CD14-positive monocyte (primary cell): ENCODE measurements around the gene KCNE1. TPM values are rescaled to one million over a fixed set of nuclear protein-coding genes. Genes with fewer than 3 reads are reported as not detected.

Experiments
- DNase-seq, 3 donors: peaks; one replicate each; pipeline ENCODE4 v3.0.0-alpha.2; 2011 to 2022
- H2AFZ ChIP-seq: 2 replicates; pipeline ENCODE4 v1.6.0; 2012; ENCODE audit warnings: mild to moderate bottlenecking, low read depth, low read length, inconsistent platforms; ENCODE audit not compliant: insufficient read depth, poor library complexity, severe bottlenecking
- H3K27ac ChIP-seq, 2 donors: 1 replicate in 1 of 2; 2 replicates in 1 of 2; pipeline ENCODE4 v1.5.1; 2012 to 2013; ENCODE audit warnings: low read length in 2 of 2, control low read depth in 1 of 2, inconsistent platforms in 1 of 2, low read depth in 1 of 2, mild to moderate bottlenecking in 1 of 2
- H3K27me3 ChIP-seq, 2 donors: one replicate each; pipeline versions ENCODE4 v1.6.0 to v1.6.1; 2011 to 2013; ENCODE audit warnings: low read length in 2 of 2; ENCODE audit not compliant: control insufficient read depth in 2 of 2, insufficient read depth in 2 of 2
- H3K36me3 ChIP-seq, 2 donors: replicated peaks in 1 of 2; 1 replicate in 1 of 2; 2 replicates in 1 of 2; pipeline versions ENCODE4 v1.5.1 to v1.6.1; 2012 to 2013; ENCODE audit warnings: low read length in 2 of 2, control low read depth in 1 of 2, inconsistent platforms in 1 of 2, mild to moderate bottlenecking in 1 of 2; ENCODE audit not compliant: insufficient read depth in 2 of 2, control insufficient read depth in 1 of 2
- H3K4me1 ChIP-seq, 2 donors: 1 replicate in 1 of 2; 2 replicates in 1 of 2; pipeline versions ENCODE4 v1.5.1 to v1.6.1; 2012 to 2013; ENCODE audit warnings: low read length in 2 of 2, control low read depth in 1 of 2, inconsistent platforms in 1 of 2, mild to moderate bottlenecking in 1 of 2, moderate library complexity in 1 of 2; ENCODE audit not compliant: insufficient read depth in 2 of 2, control insufficient read depth in 1 of 2
- H3K4me2 ChIP-seq: replicated peaks from 2 replicates; pipeline ENCODE3; 2012; ENCODE audit warnings: low read length, moderate library complexity, mild to moderate bottlenecking; ENCODE audit not compliant: poor library complexity, severe bottlenecking; ENCODE audit errors: extremely low read depth
- H3K4me3 ChIP-seq, 3 experiments: fragments of 200-600 bp in 1 of 3; sonication (generic) in 1 of 3; replicated peaks in 1 of 3; 1 replicate in 2 of 3; 2 replicates in 1 of 3; pipeline ENCODE4 v1.5.1; 2011 to 2013; ENCODE audit warnings: low read length in 3 of 3, mild to moderate bottlenecking in 3 of 3, control low read depth in 2 of 3, low read depth in 2 of 3, inconsistent platforms in 1 of 3, moderate library complexity in 1 of 3
- H3K79me2 ChIP-seq: 2 replicates; pipeline ENCODE4 v1.6.0; 2012; ENCODE audit warnings: mild to moderate bottlenecking, control low read depth, inconsistent platforms, low read length, moderate library complexity; ENCODE audit not compliant: insufficient read depth
- H3K9ac ChIP-seq: 2 replicates; pipeline ENCODE4 v1.6.0; 2017; ENCODE audit warnings: low read length, mild to moderate bottlenecking; ENCODE audit not compliant: insufficient read depth, poor library complexity, severe bottlenecking
- H3K9me3 ChIP-seq, 2 donors: replicated peaks in 1 of 2; 1 replicate in 1 of 2; 2 replicates in 1 of 2; pipeline versions ENCODE4 v1.5.1 to v1.6.1; 2012 to 2013; ENCODE audit warnings: low read length in 2 of 2, control low read depth in 1 of 2; ENCODE audit not compliant: control insufficient read depth in 1 of 2, insufficient read depth in 1 of 2
- H4K20me1 ChIP-seq: 2 replicates; pipeline ENCODE4 v1.6.0; 2012; ENCODE audit warnings: mild to moderate bottlenecking, low read length, control low read depth, moderate library complexity; ENCODE audit not compliant: insufficient read depth
- H3K27ac Mint-ChIP-seq, 7 donors: one replicate each; pipeline ENCODE4 v1.8.0; 2020; ENCODE audit warnings: mild to moderate bottlenecking in 7 of 7, mixed read lengths in 7 of 7, moderate library complexity in 6 of 7, inconsistent platforms in 2 of 7
- H3K27me3 Mint-ChIP-seq, 3 donors: one replicate each; pipeline ENCODE4 v1.8.0; 2021 to 2022; ENCODE audit warnings: low read depth in 3 of 3, mild to moderate bottlenecking in 3 of 3, mixed read lengths in 3 of 3, moderate library complexity in 3 of 3, inconsistent platforms in 1 of 3
- H3K36me3 Mint-ChIP-seq, 2 donors: one replicate each; pipeline ENCODE4 v1.8.0; 2020; ENCODE audit warnings: mixed read lengths in 2 of 2, inconsistent platforms in 1 of 2, mild to moderate bottlenecking in 1 of 2
- H3K4me1 Mint-ChIP-seq: one replicate; pipeline ENCODE4 v1.8.0; 2020; ENCODE audit warnings: mild to moderate bottlenecking, mixed read lengths
- H3K4me3 Mint-ChIP-seq, 2 donors: one replicate each; pipeline ENCODE4 v1.8.0; 2020; ENCODE audit warnings: mild to moderate bottlenecking in 2 of 2, mixed read lengths in 2 of 2, moderate library complexity in 1 of 2
- H3K9me3 Mint-ChIP-seq, 7 donors: one replicate each; pipeline ENCODE4 v1.8.0; 2020 to 2022; ENCODE audit warnings: mixed read lengths in 7 of 7, mild to moderate bottlenecking in 6 of 7, moderate library complexity in 6 of 7, inconsistent platforms in 2 of 7
- WGBS: methylation state at CpG from one replicate; pipeline ENCODE4 v1.1.5; 2013; ENCODE audit warnings: missing lambda C conversion rate; ENCODE audit not compliant: insufficient coverage; 5-methylcytosine and 5-hydroxymethylcytosine counted together
- intact Hi-C, 2 donors: fragments of 100-400 bp; cut with micrococcal nuclease; formaldehyde crosslinking; loops; one replicate each; pipeline versions ENCODE4 v1.15.0 to v1.15.1; 2023
- polyA plus RNA-seq, 3 donors: library from polyadenylated mRNA; depleted of rRNA in 1 of 3; unstranded in 2 of 3; stranded (reverse) in 1 of 3; fragments of 300-500 nt in 2 of 3; fragments of >200 nt in 1 of 3; fragmentation: Illumina TruSeq in 2 of 3; gene quantifications; 1 replicate in 2 of 3; 2 replicates in 1 of 3; pipeline ENCODE4 v1.2.3, GENCODE V29; 2012 to 2021
- TF ChIP-seq, protein P1 (sequence below): fragments of 200-600 bp; IDR thresholded peaks from one replicate; pipeline ENCODE4 v1.8.0; 2022; ENCODE audit warnings: antibody characterized with exemption, mild to moderate bottlenecking

KCNE1 gene
- polyA plus RNA-seq, 3 donors, result 1.5 to 15.9 (median 3.2) TPM

DNA sequence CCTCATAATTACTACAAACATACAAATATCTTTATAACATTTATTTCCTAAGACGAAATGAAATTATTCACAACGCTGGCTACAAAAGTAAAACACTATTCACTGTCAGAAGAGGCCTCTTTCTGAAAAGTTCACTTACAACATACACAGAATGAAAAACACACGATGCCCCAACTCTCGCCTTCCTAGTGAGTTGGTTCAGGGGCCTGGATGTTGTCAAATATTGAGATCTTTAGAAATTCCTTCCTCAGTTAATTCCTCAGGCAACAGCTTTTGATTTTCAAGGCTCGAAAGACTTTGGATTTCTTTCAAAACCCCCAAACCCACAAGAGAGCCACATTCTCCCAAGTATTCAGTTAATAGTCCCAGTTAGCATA, 14.2 kb upstream of the KCNE1 start:
- intact Hi-C loops, result no loop called here
- Histone ChIP-seq H3K4me1 (peaks cover 28 to 43% of the 10 kb centered on the region in 2 donors), H3K27me3 (no peaks in the 10 kb centered on the region), H3K9me3 (no peaks in the 10 kb centered on the region), H3K79me2 (peaks cover 14% of the 10 kb centered on the region), H2AFZ (peak overlapping the region; percentile 52), H3K9ac (peak overlapping the region; percentile 26), H3K4me2 (peak overlapping the region; percentile 63), H3K27ac (peak overlapping the region in 1 of 2 donors; percentile 81), H4K20me1 (no peaks in the 10 kb centered on the region), H3K4me3 (peak overlapping the region in 2 of 3 experiments; percentile 39 to 64), H3K36me3 (peaks cover 0 to 5% of the 10 kb centered on the region in 2 donors)
- Mint-ChIP-seq H3K27me3 (no peaks in the 10 kb centered on the region), H3K4me3 (peak overlapping the region; percentile 55 to 57), H3K27ac (peak overlapping the region in 6 of 7 donors; percentile 23 to 88 (median 68)), H3K4me1 (peaks cover 36% of the 10 kb centered on the region), H3K36me3 (peaks cover 22 to 26% of the 10 kb centered on the region in 2 donors), H3K9me3 (peaks cover 0 to 3% (median 0%) of the 10 kb centered on the region in 7 donors)
- no peak for DNase-seq
- WGBS, result 93% methylated on average over 2 of the region's 5 CpGs
- TF ChIP-seq, protein P1, sequence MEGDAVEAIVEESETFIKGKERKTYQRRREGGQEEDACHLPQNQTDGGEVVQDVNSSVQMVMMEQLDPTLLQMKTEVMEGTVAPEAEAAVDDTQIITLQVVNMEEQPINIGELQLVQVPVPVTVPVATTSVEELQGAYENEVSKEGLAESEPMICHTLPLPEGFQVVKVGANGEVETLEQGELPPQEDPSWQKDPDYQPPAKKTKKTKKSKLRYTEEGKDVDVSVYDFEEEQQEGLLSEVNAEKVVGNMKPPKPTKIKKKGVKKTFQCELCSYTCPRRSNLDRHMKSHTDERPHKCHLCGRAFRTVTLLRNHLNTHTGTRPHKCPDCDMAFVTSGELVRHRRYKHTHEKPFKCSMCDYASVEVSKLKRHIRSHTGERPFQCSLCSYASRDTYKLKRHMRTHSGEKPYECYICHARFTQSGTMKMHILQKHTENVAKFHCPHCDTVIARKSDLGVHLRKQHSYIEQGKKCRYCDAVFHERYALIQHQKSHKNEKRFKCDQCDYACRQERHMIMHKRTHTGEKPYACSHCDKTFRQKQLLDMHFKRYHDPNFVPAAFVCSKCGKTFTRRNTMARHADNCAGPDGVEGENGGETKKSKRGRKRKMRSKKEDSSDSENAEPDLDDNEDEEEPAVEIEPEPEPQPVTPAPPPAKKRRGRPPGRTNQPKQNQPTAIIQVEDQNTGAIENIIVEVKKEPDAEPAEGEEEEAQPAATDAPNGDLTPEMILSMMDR, result no peak

DNA sequence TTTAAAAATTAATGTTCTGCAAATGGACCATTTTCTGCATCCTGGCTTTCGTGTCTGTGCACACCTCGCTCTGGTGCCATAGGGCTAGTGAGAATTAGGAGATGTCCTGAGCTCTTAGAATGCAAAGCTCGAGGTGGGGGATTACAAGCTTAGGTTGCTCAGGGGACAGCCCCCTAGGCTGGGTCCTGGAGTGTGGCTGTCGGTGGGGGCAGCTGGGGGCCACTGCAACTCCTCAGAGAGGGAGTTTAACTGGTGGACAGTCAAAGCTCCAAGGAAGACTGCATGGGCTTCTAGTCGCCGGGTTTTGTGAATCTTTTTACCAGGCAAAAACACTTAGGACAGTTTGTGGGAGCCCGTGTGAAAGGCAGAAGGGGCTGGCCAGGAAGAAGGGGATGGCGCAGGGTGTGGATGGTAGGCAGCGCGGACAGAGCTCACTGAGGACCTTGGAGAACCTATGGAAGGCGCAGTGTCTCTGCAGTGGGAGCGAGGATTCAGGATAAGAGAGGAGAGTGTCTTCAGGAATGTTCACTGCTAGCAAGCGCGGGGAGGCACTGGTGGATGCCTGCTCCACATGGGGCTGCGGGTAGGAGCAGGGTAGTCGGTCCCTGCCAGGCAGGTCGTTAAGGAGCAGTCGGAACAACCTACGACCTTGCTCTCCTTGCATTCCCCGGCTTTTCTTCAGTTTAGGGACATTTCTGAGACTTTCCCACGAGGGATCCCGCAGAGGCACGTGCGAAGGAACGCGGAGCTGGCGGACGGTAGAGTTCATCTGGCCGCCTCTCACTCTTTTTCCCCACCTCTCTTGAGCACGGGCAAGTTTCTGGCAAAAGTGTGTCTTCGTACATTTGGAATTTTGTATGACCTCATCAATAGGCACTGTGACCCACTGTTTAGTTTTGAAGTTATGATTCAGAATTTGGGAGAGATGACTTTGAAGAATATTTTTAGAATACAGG, 12.9 kb upstream of the KCNE1 start:
- H3K36me3 Mint-ChIP-seq, result peaks cover 27 to 28% of the 10 kb centered on the region in 2 donors
- TF ChIP-seq, protein P1, result no peak
- H4K20me1 ChIP-seq, result no peaks in the 10 kb centered on the region
- WGBS, result 95% methylated on average over 27 of the region's 31 CpGs
- H3K4me1 ChIP-seq, result peaks cover 41 to 56% of the 10 kb centered on the region in 2 donors
- H3K36me3 ChIP-seq, result peaks cover 0 to 5% of the 10 kb centered on the region in 2 donors
- no peaks in the 10 kb centered on the region for H3K9me3 ChIP-seq
- peaks cover 14% of the 10 kb centered on the region for H3K79me2 ChIP-seq
- H3K9me3 Mint-ChIP-seq, result peaks cover 0 to 3% (median 0%) of the 10 kb centered on the region in 7 donors
- H2AFZ ChIP-seq, result no peak overlapping the region
- no peaks in the 10 kb centered on the region for H3K27me3 ChIP-seq
- H3K9ac ChIP-seq, result no peak overlapping the region
- peak overlapping the region in 1 of 7 donors; percentile 43 for H3K27ac Mint-ChIP-seq
- peak overlapping the region in 1 of 2 donors; percentile 13 for H3K4me3 Mint-ChIP-seq
- H3K4me3 ChIP-seq, result no peak overlapping the region
- no peak for DNase-seq
- no peak overlapping the region for H3K4me2 ChIP-seq
- no peak overlapping the region for H3K27ac ChIP-seq
- H3K27me3 Mint-ChIP-seq, result no peaks in the 10 kb centered on the region
- H3K4me1 Mint-ChIP-seq, result peaks cover 49% of the 10 kb centered on the region
- intact Hi-C loops, result no loop called here
